K562 (cell line): ENCODE measurements around the gene RAI14. TPM values are rescaled to one million over a fixed set of nuclear protein-coding genes. Genes with fewer than 3 reads are reported as not detected.

Experiments
- ATAC-seq: fragments of 200-7000 bp; cut with Tn5 transposase; 3 replicates; pipeline ENCODE4 v1.9.1; 2020; ENCODE audit warnings: moderate library complexity
- BruUV-seq: library from RNA; stranded (reverse); fragments of 400-500 nt; replicated peaks from 2 replicates; lab custom pipeline; 2021; lab: Mats Ljungman, UMichigan
- CTCF ChIA-PET: fragments of 300-600 bp; formaldehyde crosslinking; extraction: SDS; loops from one replicate; lab custom pipeline; 2021; ENCODE audit warnings: low intra/inter-chr PET ratio; lab: Yijun Ruan, JAX
- POLR2A ChIA-PET: fragments of 300-600, 350-650 bp; sonication (Branson Sonifier 250); formaldehyde crosslinking; extraction: SDS; loops from one replicate; lab custom pipeline; 2021; ENCODE audit warnings: antibody characterized with exemption, inconsistent platforms; lab: Yijun Ruan, JAX
- DNase-seq, 4 experiments: peaks; one replicate each; pipeline versions ENCODE4 v3.0.0 to v3.0.0-alpha.2; 2011 to 2018; ENCODE audit warnings: low spot score in 3 of 4, mixed read lengths in 3 of 4; ENCODE audit errors: extremely low read depth in 1 of 4
- FAIRE-seq: peaks from 2 replicates; lab custom pipeline; 2011; peaks lifted over from hg19 to GRCh38; lab: Jason Lieb, UNC
- H2AFZ ChIP-seq: 2 replicates; pipeline ENCODE4 v1.6.0; 2011; ENCODE audit warnings: low read depth, low read length, control low read depth, inconsistent platforms
- H3K27ac ChIP-seq: fragments of 200-600 bp; 3 replicates; pipeline ENCODE4 v1.8.0; 2011; ENCODE audit warnings: low read depth, mild to moderate bottlenecking, control low read depth, inconsistent platforms, low read length, moderate library complexity, mixed read lengths; ENCODE audit errors: extremely low read depth
- H3K27me3 ChIP-seq, 2 experiments: fragments of 300-600 bp in 1 of 2; 2 replicates in 1 of 2; 3 replicates in 1 of 2; pipeline versions ENCODE4 v1.6.0 to v1.8.0; 2011; ENCODE audit warnings: inconsistent platforms in 2 of 2, low read length in 2 of 2, mild to moderate bottlenecking in 1 of 2, mixed read lengths in 1 of 2, moderate library complexity in 1 of 2; ENCODE audit not compliant: control insufficient read depth in 2 of 2, insufficient read depth in 2 of 2
- H3K36me3 ChIP-seq: fragments of 300-600 bp; 3 replicates; pipeline ENCODE4 v1.8.0; 2011; ENCODE audit warnings: mild to moderate bottlenecking, low read length, inconsistent platforms; ENCODE audit not compliant: control insufficient read depth, insufficient read depth
- H3K4me1 ChIP-seq, 2 experiments: fragments of 200-600 bp in 1 of 2; replicated peaks in 1 of 2; 2 replicates in 1 of 2; 3 replicates in 1 of 2; pipeline versions ENCODE4 v1.5.1 to v1.8.0; 2011; ENCODE audit warnings: inconsistent platforms in 2 of 2, low read length in 2 of 2, mild to moderate bottlenecking in 1 of 2, mixed read lengths in 1 of 2, moderate library complexity in 1 of 2; ENCODE audit not compliant: control insufficient read depth in 2 of 2, insufficient read depth in 2 of 2
- H3K4me2 ChIP-seq: 2 replicates; pipeline ENCODE4 v1.6.1; 2011; ENCODE audit warnings: low read length, control low read depth, inconsistent platforms, mixed read lengths; ENCODE audit not compliant: insufficient read depth
- H3K4me3 ChIP-seq: fragments of 200-600 bp; sonication (generic), shearing (Covaris generic); 2 replicates; pipeline ENCODE4 v1.5.1; 2016; ENCODE audit warnings: control low read depth, inconsistent platforms
- H3K79me2 ChIP-seq: fragments of 200-600 bp; 3 replicates; pipeline ENCODE4 v1.8.0; 2011; ENCODE audit warnings: low read length, inconsistent platforms; ENCODE audit not compliant: control insufficient read depth, insufficient read depth
- H3K9ac ChIP-seq, 2 experiments: 2 replicates each; pipeline versions ENCODE4 v1.6.0 to v1.6.1; 2011; ENCODE audit warnings: low read depth in 2 of 2, low read length in 2 of 2, control low read depth in 1 of 2, inconsistent platforms in 1 of 2, mild to moderate bottlenecking in 1 of 2, mixed read lengths in 1 of 2; ENCODE audit not compliant: insufficient read depth in 1 of 2
- H3K9me1 ChIP-seq: one replicate; pipeline ENCODE4 v1.6.0; 2011; ENCODE audit warnings: inconsistent platforms, mild to moderate bottlenecking, low read length, moderate library complexity; ENCODE audit not compliant: control insufficient read depth, insufficient read depth
- H3K9me3 ChIP-seq: replicated peaks from 2 replicates; pipeline ENCODE4 v1.5.1; 2011; ENCODE audit warnings: low read depth, low read length, inconsistent platforms; ENCODE audit not compliant: control insufficient read depth, insufficient read depth
- H4K20me1 ChIP-seq: replicated peaks from 2 replicates; pipeline ENCODE4 v1.6.1; 2011; ENCODE audit warnings: low read length, inconsistent platforms, mixed read lengths; ENCODE audit not compliant: control insufficient read depth, insufficient read depth
- ATF7 ChIP-seq: fragments of 450-650 bp; IDR thresholded peaks from 2 replicates; pipeline ENCODE4 v1.7.1; 2014; ENCODE audit warnings: mild to moderate bottlenecking, moderate library complexity
- BDP1 ChIP-seq: IDR thresholded peaks from 3 replicates; pipeline ENCODE4 v1.6.1; 2011; ENCODE audit not compliant: insufficient read length, insufficient read depth
- CBX2 ChIP-seq: fragments of 200-600 bp; sonication (generic); IDR thresholded peaks from one replicate; pipeline ENCODE4 v1.6.1; 2012; ENCODE audit warnings: mild to moderate bottlenecking, low read length, inconsistent platforms; ENCODE audit not compliant: insufficient read depth, poor library complexity, severe bottlenecking
- CHD1 ChIP-seq: fragments of 200-600 bp; sonication (generic); IDR thresholded peaks from one replicate; pipeline ENCODE4 v1.6.1; 2012; ENCODE audit warnings: mild to moderate bottlenecking, moderate library complexity, low read length, inconsistent platforms
- EHMT2 ChIP-seq: fragments of 450-650 bp; IDR thresholded peaks from 2 replicates; pipeline ENCODE4 v1.6.1; 2018; ENCODE audit warnings: antibody characterized with exemption
- FOSL1 ChIP-seq: fragments of 200-800 bp; sonication (Bioruptor generic); conservative IDR thresholded peaks from 2 replicates; pipeline ENCODE4 v1.6.1; 2016; ENCODE audit warnings: missing genetic modification characterization, missing compliant biosample characterization
- FOXJ2 ChIP-seq: fragments of 200-800 bp; sonication (Bioruptor generic); IDR thresholded peaks from 2 replicates; pipeline ENCODE4 v1.6.1; 2016; ENCODE audit warnings: missing genetic modification characterization, missing compliant biosample characterization
- GABPB1 ChIP-seq: sonication (generic); formaldehyde crosslinking; IDR thresholded peaks from 2 replicates; pipeline ENCODE4 v1.8.0; 2022; ENCODE audit warnings: mild to moderate bottlenecking, missing genetic modification reagents
- HBP1 ChIP-seq: fragments of 450-650 bp; formaldehyde crosslinking; IDR thresholded peaks from 2 replicates; pipeline ENCODE4 v1.4.0; 2022; ENCODE audit warnings: missing genetic modification characterization
- HDGF ChIP-seq: fragments of 450-650 bp; IDR thresholded peaks from 2 replicates; pipeline ENCODE4 v1.6.1; 2016
- HEY1 ChIP-seq: fragments of 250-450 bp; sonication (Bioruptor Pico); IDR thresholded peaks from 2 replicates; pipeline ENCODE4 v1.5.0; 2020; ENCODE audit warnings: mild to moderate bottlenecking, moderate library complexity, borderline replicate concordance
- MLLT1 ChIP-seq, 2 experiments: fragments of 450-650 bp; IDR thresholded peaks; 2 replicates each; pipeline ENCODE4 v1.6.1; 2016
- MTA3 ChIP-seq: fragments of 450-650 bp; formaldehyde crosslinking; IDR thresholded peaks from 2 replicates; pipeline ENCODE4 v1.6.1; 2017; ENCODE audit warnings: mild to moderate bottlenecking, borderline replicate concordance
- NCOA1 ChIP-seq: fragments of 450-650 bp; IDR thresholded peaks from 2 replicates; pipeline ENCODE4 v1.6.1; 2016; ENCODE audit warnings: low read depth
- PHF20 ChIP-seq: fragments of 450-650 bp; IDR thresholded peaks from 2 replicates; pipeline ENCODE4 v1.6.1; 2018; ENCODE audit not compliant: partially characterized antibody
- SNIP1 ChIP-seq: fragments of 450-650 bp; IDR thresholded peaks from 2 replicates; pipeline ENCODE4 v1.7.1; 2017; ENCODE audit warnings: low read depth, mild to moderate bottlenecking
- SRSF3 ChIP-seq: fragments of 200-400 bp; formaldehyde crosslinking; IDR thresholded peaks from 2 replicates; pipeline ENCODE4 v1.6.1; 2016; ENCODE audit warnings: mild to moderate bottlenecking, low read length, moderate library complexity; ENCODE audit not compliant: insufficient read depth
- ZFX ChIP-seq: sonication (generic); formaldehyde crosslinking; IDR thresholded peaks from 2 replicates; pipeline ENCODE4 v1.8.0; 2022; ENCODE audit warnings: mild to moderate bottlenecking, missing genetic modification reagents, moderate library complexity
- ZNF347 ChIP-seq: fragments of 450-650 bp; formaldehyde crosslinking; IDR thresholded peaks from 2 replicates; pipeline ENCODE4 v1.4.0; 2020; ENCODE audit warnings: low read depth, mild to moderate bottlenecking, moderate library complexity
- ZNF354B ChIP-seq: fragments of 250-450 bp; sonication (Bioruptor Pico); IDR thresholded peaks from 2 replicates; pipeline ENCODE4 v1.4.0; 2020
- ZNF589 ChIP-seq: fragments of 200-800 bp; sonication (Bioruptor generic); IDR thresholded peaks from 2 replicates; pipeline ENCODE4 v1.6.1; 2016; ENCODE audit warnings: low read depth, missing genetic modification characterization, missing compliant biosample characterization
- ZNF707 ChIP-seq: fragments of 250-450 bp; sonication (Bioruptor Pico); conservative IDR thresholded peaks from 2 replicates; pipeline ENCODE4 v1.8.0; 2022; ENCODE audit warnings: inconsistent platforms, mild to moderate bottlenecking, moderate library complexity
- ZNF778 ChIP-seq: fragments of 450-650 bp; formaldehyde crosslinking; IDR thresholded peaks from 2 replicates; pipeline ENCODE4 v1.4.0; 2020; ENCODE audit warnings: mild to moderate bottlenecking, moderate library complexity
- WGBS: fragments of 100-300 bp; shearing (Covaris generic); methylation state at CpG from one replicate; pipeline ENCODE4 v1.1.6; 2016; ENCODE audit warnings: low coverage, mixed read lengths; ENCODE audit not compliant: insufficient coverage; ENCODE audit errors: missing lambda C conversion rate; 5-methylcytosine and 5-hydroxymethylcytosine counted together
- in situ Hi-C: fragments of 300-500 bp; cut with MboI; formaldehyde crosslinking; loops from 4 replicates; pipeline ENCODE4 v1.15.0; 2018; ENCODE audit warnings: inconsistent platforms, mixed read lengths
- intact Hi-C: fragments of 100-400 bp; cut with micrococcal nuclease; formaldehyde crosslinking; loops from 2 replicates; pipeline ENCODE4 v1.14.2; 2022
- polyA plus RNA-seq, 8 experiments: library from polyadenylated mRNA; depleted of rRNA in 4 of 8; stranded (reverse) in 5 of 8; unstranded in 3 of 8; fragments of >200 nt; fragmentation: Nextera tagmentation in 2 of 8; fragmentation: Illumina TruSeq in 1 of 8; extraction: Ambion mirVana in 2 of 8; extraction: Trizol in 1 of 8; gene quantifications; 2 replicates each; pipeline versions ENCODE4 v1.2.1 to v1.2.3, GENCODE V29; 2011 to 2014; ENCODE audit warnings: inconsistent platforms in 1 of 8, missing spikeins in 1 of 8
- total RNA-seq, 7 experiments: library from RNA; depleted of rRNA in 6 of 7; stranded (reverse); fragments of >200 nt in 6 of 7; fragmentation: Illumina TruSeq in 2 of 7; extraction: Trizol in 2 of 7; gene quantifications; 2 replicates each; pipeline versions ENCODE4 v1.2.1 to v1.2.3, GENCODE V29; 2011 to 2021; ENCODE audit warnings: low replicate concordance in 1 of 7

RAI14 gene
- total and polyA plus RNA-seq, 9 of the 15 experiments (the other 6 are each of a cell fraction or from before 2014, with no cell fraction given) = 11.3 to 82.5 (median 34.8) TPM

- intact Hi-C loops (no loop called here), in situ Hi-C loops (no loop called here)
- Histone ChIP-seq H3K27ac (peak overlapping the region; percentile 45), H3K36me3 (0 out of 3 replicates have a peak, but pooled peaks cover 4% of the 10 kb centered on the region), H3K9me1 (no peaks in the 10 kb centered on the region), H3K4me1 (peaks cover 24 to 44% of the 10 kb centered on the region in 2 experiments), H2AFZ (0 out of 2 replicates have a peak overlapping the region, but pooled peaks have one; percentile 3), H3K4me3 (no peak overlapping the region; the same call in 1 of the 2 replicates), H3K27me3 (no peaks in the 10 kb centered on the region), H3K4me2 (peak overlapping the region; percentile 74), H3K9me3 (no peaks in the 10 kb centered on the region), H3K79me2 (peaks cover 26% of the 10 kb centered on the region; the same call in 2 of the 3 replicates), H4K20me1 (no peaks in the 10 kb centered on the region), H3K9ac (peak overlapping the region in 1 of 2 experiments; percentile 8; a peak in 1 of 4 replicates)
- CTCF ChIA-PET = interaction anchor here (1.1 kb wide), 1 partner anchor 44 kb away, joined by 4 read pairs; no protein-coding TSS in a partner anchor
- TF ChIP-seq EHMT2 = 0 out of 2 replicates have a peak, but pooled peaks have one; percentile 12
- TF ChIP-seq GABPB1 (CRISPR knock-in tag) = peak; percentile 42; the same call in 1 of the 2 replicates
- no peak for TF ChIP-seq CHD1
- TF ChIP-seq ZNF778 (CRISPR knock-in tag) = no peak
- TF ChIP-seq ZNF589 (CRISPR knock-in tag) = no peak
- TF ChIP-seq HEY1 (CRISPR knock-in tag) = no peak
- TF ChIP-seq MLLT1 (IDR thresholded peaks at IDR 0.05) = 0 out of 4 replicates have a peak, but pooled peaks of 1 of the 2 experiments have one; percentile 7
- peak; percentile 11; the same call in 1 of the 2 replicates for TF ChIP-seq ATF7
- TF ChIP-seq MTA3 = 0 out of 2 replicates have a peak, but pooled peaks have one; percentile 3
- TF ChIP-seq FOSL1 (tag) = peak; percentile 47; the same call in 1 of the 2 replicates
- TF ChIP-seq SNIP1 = no peak
- no peak for TF ChIP-seq NCOA1
- peak; percentile 60; the same call in 1 of the 2 replicates for TF ChIP-seq FOXJ2 (tag)
- no peak for TF ChIP-seq PHF20
- no peak for TF ChIP-seq SRSF3
- TF ChIP-seq HBP1 (CRISPR knock-in tag) = no peak
- TF ChIP-seq ZNF707 (CRISPR knock-in tag) = no peak
- peak; percentile 62 for TF ChIP-seq ZFX (CRISPR knock-in tag)
- no peak for TF ChIP-seq ZNF347 (CRISPR knock-in tag)
- TF ChIP-seq HDGF = 0 out of 2 replicates have a peak, but pooled peaks have one; percentile 89
- no peak for TF ChIP-seq ZNF354B (CRISPR knock-in tag)
- no peak for TF ChIP-seq CBX2
- TF ChIP-seq BDP1 = no peak
- ATAC-seq = peak; percentile 51
- no TSS peak for BruUV-seq
- 50% methylated on average over 2 of the region's 2 CpGs for WGBS
- peak in 1 of 4 experiments; percentile 26 for DNase-seq
- POLR2A ChIA-PET = interaction anchor here (0.6 to 2.7 kb wide), 10 partner anchors 9 to 229 kb away, joined by 3 to 26 read pairs (median 4); partner anchors contain the start of genes BRIX1 and RAD1
- no peak for FAIRE-seq
Measured at GRCh38 chr5:34700078-34700452, 43.9 kb downstream of the RAI14 start.
